ENCODE measurements around the gene TNFRSF14.

TNFRSF14 gene

DNA sequence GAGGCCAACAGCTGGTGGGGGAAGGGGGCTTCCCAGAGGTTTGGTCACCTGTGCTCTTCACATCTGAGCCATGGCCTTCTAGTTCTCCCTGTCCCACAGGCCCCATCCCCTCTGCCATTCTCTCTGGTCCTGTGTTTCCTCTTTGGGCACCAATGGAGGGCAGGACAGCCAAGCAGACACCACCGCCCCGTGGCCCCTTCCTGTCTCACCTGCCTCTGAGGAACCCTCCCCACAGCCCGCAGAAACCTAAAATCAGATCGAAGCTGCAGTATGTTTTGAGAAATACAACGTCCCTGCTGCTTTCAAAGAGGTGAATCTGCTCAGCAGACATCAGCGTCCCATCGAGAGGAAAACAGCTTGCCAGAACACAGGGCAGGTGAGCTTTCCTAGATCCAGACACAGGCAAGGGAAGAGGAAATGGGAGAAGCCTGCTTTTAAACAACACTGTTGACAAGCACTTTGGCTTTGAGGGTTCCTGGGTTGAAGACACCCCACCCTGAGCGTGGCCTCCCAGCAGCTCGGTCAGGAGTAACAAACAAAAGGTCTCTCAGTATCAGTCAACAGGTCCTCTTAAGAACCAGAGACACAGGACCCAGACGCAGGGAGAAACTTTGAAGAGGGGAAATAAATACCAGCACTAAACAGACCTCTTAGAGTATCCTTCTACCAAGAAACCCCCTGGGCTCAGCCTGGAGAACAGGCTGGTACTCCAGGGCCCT, 32.1 kb upstream of the TNFRSF14 start:
- DNase-seq: no peak

DNA sequence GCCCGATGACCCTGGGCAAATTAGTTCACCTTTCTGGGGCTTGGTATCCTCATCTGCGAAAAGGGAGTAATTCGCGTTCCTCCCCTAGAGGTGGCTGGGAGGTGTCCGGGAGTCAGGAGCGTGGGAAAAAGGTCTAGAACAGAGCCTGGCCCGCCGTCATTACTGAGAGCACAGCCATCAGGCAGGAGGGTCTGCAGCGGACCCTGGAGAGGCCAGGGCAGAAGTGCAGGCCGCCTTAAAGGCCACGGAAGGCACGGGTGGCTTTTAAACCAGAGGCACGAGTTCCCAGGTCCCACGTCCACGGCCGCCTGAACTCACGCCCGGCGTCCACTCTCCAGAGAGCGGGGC, 30.6 kb upstream of the TNFRSF14 start:
- no peak for DNase-seq

DNA sequence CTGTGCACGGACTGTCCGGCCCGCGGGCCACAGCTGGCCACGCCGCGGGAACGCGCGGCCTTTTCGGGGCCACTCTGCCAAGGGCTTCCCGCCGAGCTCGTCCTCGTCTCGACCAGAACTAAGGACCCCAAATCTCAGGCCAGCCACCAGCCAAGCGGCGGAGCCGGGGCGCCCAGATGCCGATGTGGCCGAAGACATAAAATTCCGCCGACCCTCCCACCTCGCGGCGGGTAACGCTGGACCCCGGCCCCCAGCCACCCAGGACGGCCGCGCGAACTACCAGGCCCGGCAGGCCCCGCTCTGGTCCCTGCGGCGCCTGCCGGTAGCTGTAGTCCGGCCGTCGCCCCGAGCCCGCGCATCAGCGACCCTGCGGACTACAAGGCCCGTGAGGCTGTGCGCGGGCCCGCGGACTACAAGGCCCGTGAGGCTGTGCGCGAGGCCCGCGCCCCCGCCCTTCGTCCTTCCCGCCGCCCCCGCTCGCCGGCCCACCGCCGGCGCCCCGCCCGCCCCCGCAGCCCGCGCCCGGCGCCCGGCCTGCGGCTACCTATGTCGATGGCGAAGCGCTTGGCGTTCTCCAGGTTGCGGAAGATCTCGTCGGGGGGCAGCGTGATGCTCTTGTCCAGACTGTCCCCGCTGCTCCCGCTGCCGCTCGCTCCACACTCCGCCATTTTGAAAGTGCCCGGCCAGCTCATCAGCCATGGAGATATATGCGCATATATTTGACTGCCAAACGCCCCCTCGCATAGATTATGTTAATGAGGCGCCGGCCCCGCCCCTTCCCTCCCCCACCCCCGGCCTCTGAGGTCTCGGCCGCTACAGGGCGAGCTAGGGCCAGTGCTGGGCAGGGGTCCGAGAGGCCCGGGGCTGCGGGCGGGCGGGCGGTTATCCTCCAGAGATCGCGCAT, 30.0 kb upstream of the TNFRSF14 start, which contains the start of gene PANK4:
Gene PANK4, minus strand, starts transcription at position 677 of the 904 bp plus-strand sequence. Its CDS starts 9 bp downstream, at position 668.
- peak; percentile 90 for DNase-seq

DNA sequence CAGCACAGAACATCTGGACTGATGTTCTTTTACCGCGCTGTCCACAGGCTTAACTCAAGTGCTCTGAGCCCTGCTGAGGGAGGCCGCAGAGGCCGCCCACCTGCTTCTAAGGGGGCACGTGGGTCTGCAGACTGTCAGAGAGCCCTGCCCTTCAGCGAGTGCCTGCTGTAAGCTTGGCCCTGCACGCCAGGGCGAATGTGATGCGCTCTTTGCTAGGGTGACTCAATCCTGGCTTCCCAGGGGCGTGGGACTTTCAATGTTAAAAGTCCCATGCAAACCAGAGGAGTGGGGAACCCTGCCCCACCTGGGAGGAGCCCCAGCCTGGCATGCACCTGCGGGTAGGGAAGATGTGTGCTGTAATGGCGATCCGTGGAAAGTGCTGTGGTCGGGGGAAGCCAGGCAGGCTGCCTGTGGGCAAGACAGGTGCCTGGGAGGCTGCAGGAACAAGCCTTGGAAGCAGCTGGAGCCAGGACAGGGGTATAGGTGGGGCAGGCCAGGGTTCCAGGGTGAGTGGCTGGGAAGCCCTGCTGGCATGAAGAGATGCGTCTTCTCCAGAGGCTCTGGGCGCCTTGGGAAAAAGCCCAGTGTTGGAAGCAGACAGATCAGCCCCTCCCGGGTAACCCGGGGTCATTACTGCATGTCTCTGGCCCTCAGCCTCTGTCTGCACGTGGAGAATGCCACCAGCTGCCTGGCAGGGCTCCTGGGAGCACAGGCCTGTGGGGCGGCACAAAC, 29.2 kb upstream of the TNFRSF14 start:
- peak; percentile 79 for DNase-seq

DNA sequence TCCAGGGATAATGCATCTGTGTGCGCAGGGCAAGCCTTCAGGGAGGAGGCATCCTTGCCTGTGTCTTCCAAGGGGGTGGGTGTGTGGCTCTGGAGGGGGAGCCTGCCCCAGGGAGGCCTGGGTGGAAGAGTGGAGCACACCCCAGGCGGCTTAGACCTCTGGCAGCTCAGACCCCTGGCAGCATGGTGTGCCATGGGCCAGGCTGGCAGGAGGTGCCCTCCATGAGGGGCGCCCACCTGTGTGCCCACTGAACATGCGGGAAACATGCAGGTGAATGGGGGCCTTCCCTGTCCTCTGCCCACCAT, 28.7 kb upstream of the TNFRSF14 start:
- DNase-seq: no peak

DNA sequence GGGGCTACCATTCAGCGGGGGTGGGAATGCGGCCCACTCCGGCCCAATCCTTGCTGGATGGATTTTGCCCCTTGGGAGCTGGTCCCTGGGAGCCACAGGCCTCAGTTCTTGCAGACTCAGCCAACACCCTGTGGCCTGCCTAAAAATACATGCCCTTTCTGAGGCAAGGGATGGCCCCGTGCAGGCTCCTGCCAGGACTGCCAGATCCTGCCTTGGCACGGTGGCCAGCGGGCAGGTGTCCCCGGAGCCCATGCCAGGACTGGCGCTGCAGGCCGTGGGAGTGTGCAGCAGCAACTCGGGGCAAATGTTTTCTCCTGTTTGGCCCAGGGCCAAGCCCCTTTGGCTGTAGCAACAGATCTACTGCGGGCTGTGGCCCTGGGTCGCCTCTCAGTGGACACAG, 28.2 kb upstream of the TNFRSF14 start:
- no peak for DNase-seq

DNA sequence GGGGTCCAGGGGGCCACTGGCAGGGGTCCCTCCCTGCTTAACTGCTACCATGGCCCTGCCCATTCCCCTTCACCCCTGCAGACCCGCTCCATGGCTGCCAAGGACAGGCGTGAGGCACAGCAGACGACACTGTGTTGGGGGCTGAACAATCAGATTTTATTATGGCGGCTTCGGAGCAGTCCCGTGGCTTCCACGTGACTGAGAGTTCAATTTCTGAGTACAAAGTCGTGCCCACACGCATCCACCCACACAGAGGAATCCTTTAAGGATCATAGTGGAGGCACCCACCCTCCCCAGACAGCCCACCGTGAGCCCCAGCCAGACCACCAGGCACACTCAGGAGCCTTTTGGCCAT, 27.6 kb upstream of the TNFRSF14 start:
- DNase-seq: no peak

DNA sequence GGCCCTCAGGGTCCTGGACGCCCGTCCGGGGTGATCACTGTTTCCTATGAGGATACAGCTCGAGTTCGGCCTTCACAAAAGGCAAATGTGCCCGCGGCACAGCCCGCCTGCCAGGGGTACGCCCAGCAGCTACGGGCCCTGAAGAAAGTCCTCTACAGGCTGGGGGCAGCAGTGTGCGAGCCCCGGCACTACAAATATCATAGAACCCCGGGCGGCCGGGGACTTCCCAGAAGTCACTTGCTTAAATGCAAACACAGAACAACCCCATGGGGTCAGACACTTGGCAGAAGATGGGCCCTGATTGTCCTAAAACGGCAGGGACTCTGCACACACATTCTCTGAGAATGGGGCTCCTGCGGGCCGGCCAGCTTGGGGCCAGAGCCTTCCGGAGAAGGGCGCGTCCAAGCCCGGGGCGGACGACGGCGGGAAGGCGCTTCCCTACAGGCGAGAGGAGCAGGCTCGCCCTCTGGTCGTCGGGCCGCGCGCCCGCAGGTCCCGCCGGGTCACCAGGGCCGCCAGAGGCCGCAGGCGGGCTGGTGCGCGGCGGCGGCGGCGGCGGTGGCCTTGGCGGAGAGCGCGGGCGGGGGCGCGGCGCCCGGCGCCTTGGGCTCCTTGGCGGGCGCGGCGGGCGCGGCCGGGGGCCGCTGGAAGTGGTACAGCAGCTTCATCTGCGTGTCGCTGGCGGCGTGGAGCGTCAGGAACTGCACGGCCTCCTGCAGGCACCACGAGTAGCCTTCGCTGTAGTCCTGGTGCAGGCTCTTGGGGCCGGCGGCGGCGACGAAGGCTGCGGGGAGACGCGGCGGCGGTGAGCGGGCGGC, 27.0 kb upstream of the TNFRSF14 start:
- DNase-seq: no peak

DNA sequence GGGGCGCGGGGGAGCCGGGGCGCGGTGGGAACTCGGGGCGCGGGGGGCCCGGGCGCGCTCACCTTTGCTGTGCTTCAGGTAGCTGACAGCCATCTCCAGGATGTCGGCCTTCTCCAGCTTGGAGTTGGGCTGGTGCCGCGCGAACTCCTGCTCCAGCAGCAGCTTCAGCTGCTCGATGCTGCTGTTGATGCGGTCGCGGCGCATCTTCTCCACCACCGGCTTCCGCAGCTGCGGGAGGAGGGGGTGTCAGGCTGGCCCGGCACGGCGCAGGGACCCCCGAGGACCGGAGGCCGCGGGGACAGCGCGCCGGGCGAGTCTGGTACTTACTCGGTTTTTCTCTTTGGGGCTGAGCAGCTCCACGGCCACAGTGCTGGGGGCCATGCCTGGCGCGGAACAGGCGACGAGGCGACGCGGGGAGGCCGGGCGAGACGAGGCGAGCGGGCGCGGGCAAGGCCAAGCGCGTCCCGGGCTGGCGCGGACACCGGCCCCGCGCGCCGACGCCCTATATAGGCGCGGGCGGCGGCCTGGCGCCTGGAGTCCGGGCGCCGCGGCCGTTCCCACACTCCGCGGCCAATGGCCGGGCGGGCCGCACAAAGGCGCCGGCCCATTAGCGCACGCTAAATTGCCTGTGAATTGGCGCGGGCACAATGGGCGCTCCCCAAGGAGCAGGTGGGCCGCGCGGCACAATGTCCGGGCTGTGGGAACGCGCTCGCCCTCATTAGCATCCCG, 26.2 kb upstream of the TNFRSF14 start, which contains the start of gene HES5:
Gene HES5, minus strand, starts transcription at position 480 of the 729 bp plus-strand sequence. Its CDS starts 99 bp downstream, at position 381.
- DNase-seq: no peak

DNA sequence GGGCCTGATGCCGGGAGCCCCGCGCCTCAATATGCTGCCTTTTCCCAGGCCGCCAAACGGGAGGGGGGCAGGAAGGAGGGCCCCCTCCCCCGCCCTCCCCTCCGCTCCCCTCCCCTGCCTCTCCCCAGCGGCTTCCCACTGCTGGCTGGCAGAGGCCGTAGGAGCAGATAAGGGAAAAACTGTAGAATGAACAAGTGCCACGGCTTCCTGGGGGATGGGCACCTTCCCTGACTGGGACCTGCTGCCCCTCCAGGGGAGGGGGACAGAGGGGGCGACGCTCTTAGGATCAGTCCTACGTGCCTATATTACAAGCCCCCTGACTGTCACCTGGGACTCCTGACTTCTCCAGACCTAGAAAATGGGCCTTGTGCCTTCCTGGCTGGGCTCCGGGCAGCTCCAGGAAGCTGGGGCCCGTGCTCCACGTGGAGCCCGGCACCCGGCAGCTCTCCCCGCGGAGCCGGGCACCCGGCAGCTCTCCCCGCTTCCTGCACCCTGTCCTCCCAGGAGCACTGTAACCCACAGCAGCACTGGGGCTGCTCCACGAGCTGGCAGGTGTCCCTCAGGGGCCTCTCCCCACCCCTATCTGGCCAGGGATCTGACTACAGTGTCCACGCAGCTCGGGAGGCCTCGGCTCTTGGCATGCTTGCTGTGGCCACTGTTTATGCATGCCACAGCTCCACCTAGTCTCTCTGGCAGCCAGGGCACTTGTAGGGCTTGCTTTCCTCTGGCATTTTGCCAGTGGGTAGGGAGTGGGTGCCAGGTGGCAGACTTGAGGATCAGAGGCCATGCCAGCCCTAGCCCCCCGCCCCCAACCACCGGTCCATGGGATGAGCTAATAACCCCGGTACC, 25.4 kb upstream of the TNFRSF14 start:
- DNase-seq: no peak

DNA sequence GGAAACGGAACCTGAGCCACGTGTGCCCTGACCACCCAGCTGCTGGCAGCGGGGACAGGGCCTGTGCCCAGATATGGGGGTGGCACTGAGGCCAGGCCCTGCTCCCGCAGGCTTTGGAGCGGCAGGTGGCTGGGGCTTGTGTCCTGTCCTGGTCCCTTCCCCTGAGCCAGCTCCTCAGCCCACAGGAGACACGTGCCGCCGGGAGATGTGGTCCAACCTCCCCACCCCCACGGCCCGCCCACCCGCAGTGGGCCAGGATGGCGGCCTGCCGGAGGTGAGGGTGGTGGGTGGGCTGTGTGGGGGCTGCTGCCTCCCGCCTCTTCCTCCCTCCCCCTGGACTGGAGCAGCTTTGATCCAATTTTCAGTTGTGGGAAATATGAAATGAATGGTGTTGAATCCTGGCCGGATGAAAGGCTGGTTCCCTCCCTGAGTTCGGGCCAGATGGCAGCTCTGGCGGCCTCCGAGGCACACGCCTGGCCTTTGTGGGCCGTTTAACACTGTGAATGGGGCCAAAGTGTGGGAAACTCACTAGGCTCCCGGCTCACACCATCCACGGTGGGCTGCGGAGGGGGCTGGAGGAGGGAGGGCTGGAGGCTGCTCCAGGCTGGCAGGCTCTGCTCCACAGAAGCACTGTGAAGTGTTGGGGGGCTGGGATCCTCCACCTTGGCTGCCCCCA, 23.5 kb upstream of the TNFRSF14 start:
- DNase-seq: no peak

DNA sequence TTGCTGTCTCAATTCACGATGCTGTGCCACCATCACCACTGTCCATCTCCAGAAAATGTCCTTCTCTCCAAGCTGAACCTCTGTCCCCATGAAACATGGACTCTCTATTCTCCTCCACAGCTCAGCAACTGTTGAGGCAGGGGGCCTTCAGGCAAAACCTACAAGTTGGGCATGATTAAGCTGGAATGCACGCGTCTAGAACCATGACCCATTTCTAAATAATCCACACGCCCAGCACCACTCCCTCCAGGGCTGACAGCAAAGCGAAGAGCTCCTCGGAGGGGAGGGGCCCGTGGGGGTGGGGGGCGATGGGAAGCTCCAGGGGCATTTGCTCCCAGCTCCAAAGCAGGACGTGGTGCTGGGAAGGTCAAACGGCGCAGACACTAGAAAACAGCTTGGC, 22.8 kb upstream of the TNFRSF14 start:
- no peak for DNase-seq

DNA sequence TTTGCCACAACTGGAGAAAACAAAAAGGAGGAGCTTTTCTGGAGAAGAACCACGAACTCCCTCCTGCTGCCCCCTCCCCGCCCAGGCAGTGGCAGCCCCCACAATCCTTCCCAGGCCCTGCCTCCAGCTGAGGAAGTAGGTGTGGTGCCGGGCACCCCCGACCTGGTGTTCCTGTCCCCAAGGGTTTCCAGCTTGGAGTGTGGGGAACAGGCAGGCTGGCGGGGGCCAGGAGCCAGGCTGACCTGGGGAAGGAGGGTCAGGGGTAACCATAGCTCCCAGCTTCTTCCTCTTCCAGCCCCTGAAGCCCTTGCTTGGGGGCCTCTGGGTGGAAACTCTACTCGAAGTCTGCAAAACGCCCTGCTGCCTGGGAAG, 21.9 kb upstream of the TNFRSF14 start:
- DNase-seq: no peak

DNA sequence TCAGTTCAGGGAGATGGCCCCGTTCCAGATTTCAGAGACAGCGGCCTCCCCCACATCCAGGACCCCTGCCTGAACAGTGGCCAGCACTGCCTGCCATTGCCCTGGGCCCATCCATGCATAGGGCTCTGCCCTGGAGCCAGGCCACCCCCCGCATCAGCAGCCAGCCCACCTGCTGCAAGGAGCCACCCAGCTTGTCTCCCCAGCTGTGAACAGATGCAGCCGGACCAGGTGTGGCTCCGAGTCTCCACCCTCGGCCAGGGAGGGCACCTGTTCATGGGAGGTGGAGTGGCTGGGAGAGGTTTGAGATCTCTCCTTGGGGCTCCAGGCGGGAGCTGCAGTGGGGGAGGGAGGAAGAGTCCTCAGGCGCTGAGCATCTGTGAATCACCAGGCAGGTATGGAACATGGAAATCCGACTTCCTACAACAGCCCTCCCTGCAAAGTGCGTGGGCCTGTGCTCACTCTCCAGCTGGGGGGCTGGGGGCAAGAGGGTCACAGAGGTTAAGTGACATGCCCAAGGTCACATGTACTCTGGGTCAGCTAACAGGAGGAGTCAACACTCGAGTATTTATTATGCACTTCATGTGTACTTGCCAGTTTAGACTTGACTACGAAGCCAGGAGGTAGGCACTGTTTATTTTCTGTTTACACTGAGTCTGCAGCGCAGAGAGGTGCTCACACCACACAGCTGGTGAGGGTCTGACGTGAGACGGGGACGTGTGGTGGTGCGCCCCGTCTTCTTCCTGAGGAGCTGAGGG, 21.3 kb upstream of the TNFRSF14 start:
- DNase-seq: no peak

DNA sequence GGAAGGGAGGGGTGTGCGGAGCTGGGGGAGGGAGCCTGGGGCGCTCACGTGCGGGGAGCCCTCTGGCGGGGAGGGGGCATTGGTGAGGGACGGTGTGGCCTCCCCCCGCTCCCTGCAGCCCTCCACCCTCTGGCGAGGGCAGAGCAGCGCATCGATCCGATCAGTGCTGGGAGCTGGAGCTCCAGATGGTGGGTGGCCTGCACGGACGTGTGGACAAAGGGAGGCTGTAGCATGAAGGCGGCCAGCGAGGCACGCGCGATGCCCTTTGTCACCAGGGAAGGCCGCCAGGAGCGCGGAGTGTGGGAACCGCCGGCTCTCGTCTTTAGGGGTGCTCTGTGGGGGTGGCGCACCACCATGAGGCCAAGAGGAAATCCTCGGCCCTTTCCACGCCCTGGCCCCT, 20.7 kb upstream of the TNFRSF14 start:
- no peak for DNase-seq

DNA sequence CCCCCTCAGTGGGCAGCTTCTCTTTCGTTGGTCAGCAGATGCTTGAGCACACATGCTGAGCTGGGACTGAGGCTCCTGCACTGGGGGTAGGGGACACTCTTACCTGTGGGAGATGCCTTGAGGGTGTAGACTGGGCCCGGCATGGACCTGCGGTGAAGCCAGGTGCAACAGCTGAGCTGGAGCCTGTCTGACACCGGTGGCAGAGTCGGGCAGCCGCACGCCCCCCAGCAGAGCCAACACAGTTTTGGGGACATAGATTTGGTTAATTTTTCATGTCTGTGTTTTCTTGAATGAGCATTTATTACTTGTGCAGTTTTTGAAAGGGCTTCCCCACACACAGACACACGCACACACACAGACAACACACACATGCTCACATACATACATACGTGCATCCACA, 20.2 kb upstream of the TNFRSF14 start:
- DNase-seq: no peak

DNA sequence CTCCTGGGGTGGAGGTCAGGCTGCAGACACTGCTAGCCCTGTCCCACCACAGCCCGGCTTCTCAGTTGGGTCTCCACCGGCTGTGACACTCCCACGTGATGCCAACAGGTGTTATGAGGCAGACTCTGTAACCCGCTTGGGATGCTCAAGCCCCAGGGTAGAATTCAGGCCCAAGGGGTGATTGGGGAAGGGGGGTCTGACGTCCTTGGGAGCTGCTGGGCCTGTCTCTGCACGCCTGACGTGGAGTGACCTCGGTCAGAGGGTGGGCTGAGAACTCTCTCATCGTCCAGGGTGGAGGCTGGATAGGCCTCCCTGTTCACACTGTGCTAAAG, 18.4 kb upstream of the TNFRSF14 start:
- DNase-seq: no peak

DNA sequence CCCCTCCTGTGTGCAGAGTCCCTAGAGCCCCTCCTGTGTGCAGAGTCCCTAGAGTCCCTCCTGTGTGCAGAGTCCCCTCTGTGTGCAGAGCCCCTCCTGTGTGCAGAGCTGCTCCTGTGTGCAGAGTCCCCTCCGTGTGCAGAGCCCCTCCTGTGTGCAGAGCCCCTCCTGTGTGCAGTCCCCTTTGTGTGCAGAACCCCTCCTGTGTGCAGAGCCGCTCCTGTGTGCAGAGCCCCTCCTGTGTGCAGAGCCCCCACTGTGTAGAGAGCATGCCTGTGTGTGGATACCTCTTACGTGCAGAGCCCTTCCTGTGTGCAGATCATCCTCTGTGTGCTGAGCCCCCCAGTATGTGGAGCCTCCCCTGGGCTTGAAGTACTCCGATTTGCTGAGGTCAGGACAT, 17.8 kb upstream of the TNFRSF14 start:
- DNase-seq: no peak

DNA sequence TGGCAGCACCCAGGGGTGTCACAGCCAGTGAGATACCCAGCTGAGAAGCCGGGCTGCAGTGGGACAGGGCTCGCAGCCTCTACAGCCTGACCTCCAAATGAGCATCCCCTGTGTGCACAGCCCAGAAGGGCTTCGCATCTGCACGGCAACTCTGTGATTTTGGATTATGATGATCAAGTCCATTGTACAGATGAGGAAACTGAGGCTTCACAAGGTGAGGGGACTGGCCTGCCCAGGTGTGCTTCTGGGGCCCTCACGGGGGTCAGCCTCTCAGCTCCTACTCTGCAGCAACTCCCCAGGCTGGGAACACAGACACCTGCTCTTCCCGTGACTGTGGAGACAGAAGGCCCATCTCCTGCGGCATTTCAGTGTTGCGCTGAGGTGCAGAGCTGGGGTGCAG, 17.3 kb upstream of the TNFRSF14 start:
- DNase-seq: no peak

DNA sequence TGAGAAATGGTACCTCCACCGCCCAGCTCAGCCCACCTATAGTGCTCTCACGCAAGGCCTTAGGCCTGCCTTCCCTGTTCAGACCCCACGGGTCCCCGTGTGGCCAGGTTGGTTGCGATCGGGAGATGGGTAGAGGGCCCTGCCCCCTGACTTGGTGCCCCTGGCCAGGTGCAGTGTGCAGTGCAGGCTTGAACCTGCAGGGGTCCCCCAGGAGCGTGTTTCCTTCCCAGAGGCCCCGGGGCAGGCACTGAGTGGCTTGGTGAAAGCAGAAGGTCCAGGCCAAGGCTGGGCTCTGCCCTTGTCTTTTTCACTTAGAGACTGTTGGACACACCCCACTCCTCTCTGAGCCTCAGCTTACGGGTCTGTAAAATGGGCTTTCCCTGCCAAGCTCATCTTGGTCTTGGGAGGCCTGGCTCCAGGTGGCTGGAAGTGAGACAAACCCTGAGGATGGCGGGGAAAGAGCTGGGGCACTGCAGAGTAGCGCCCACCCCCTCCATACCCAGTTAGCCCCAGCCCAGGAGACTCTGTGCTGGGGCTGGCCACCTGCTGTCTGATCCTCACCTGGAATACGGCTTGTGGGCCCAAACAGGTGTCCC, 16.8 kb upstream of the TNFRSF14 start:
- DNase-seq: peak; percentile 43
